Subcutaneous abdominal adipose tissue (tissue), 5 donors: ENCODE measurements around the gene HPD.

Experiments
- H3K27ac ChIP-seq: one replicate; pipeline ENCODE4 v1.7.0; 2013; ENCODE audit warnings: low read depth, mild to moderate bottlenecking, inconsistent platforms, low read length, moderate library complexity
- H3K27me3 ChIP-seq, 5 donors: one replicate each; pipeline ENCODE4 v1.7.0; 2013; ENCODE audit warnings: low read length in 5 of 5, inconsistent platforms in 1 of 5; ENCODE audit not compliant: control insufficient read depth in 5 of 5, insufficient read depth in 4 of 5
- H3K36me3 ChIP-seq, 5 donors: one replicate each; pipeline ENCODE4 v1.7.0; 2013; ENCODE audit warnings: low read length in 5 of 5; ENCODE audit not compliant: control insufficient read depth in 5 of 5, insufficient read depth in 5 of 5
- H3K4me1 ChIP-seq, 5 donors: one replicate each; pipeline ENCODE4 v1.7.0; 2013; ENCODE audit warnings: low read length in 5 of 5, mild to moderate bottlenecking in 3 of 5, moderate library complexity in 1 of 5; ENCODE audit not compliant: control insufficient read depth in 5 of 5, insufficient read depth in 5 of 5
- H3K4me3 ChIP-seq, 5 donors: one replicate each; pipeline ENCODE4 v1.7.0; 2013; ENCODE audit warnings: low read length in 5 of 5, low read depth in 1 of 5
- H3K9ac ChIP-seq, 5 donors: one replicate each; pipeline ENCODE4 v1.7.0; 2013; ENCODE audit warnings: low read length in 5 of 5, mild to moderate bottlenecking in 4 of 5, moderate library complexity in 3 of 5
- H3K9me3 ChIP-seq, 5 donors: one replicate each; pipeline ENCODE4 v1.7.0; 2013; ENCODE audit warnings: low read length in 5 of 5; ENCODE audit not compliant: control insufficient read depth in 5 of 5
- donor health status: healthy.
- donor health status: healthy.
- donor health status: healthy.
- donor health status: healthy.
- donor health status: healthy.

HPD gene

DNA sequence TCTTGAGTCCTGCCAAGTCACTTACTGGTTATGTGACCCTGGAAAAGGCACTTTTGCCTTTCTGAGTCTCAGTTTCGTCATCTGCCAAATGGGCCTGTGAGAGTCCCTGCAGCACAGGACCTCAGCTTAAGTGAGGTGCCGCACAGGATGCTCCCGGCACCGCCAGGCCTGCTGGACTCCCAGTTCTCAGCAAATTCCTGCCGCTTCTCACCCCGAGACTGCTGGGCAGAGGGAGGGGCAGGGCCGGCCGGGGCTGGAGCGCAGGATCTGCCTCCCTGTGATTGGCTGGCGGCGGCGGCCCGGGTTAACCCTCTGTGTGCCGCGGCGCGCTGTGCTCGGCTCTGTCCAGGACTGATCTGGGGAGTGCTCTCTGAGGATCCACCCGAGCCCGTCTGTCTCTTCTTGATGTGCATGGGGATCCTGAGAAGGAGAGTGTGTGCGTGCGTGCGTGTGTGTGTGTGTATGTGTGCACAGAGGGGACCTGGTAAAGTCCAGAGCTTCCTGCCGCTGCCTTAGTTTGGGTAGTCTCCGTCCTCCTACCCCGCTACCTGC lies 46.3 kb downstream of the HPD start:
- no peaks in the 10 kb centered on the region for H3K9me3 ChIP-seq
- peaks cover 4 to 73% (median 62%) of the 10 kb centered on the region in 5 donors for H3K36me3 ChIP-seq
- H3K27me3 ChIP-seq: no peaks in the 10 kb centered on the region
- peak overlapping the region; percentile 92 for H3K27ac ChIP-seq
- H3K4me1 ChIP-seq: peaks cover 8 to 46% (median 42%) of the 10 kb centered on the region in 5 donors
- H3K9ac ChIP-seq: peak overlapping the region in 4 of 5 donors; percentile 6 to 70 (median 34)
- peak overlapping the region; percentile 70 to 93 (median 78) for H3K4me3 ChIP-seq

DNA sequence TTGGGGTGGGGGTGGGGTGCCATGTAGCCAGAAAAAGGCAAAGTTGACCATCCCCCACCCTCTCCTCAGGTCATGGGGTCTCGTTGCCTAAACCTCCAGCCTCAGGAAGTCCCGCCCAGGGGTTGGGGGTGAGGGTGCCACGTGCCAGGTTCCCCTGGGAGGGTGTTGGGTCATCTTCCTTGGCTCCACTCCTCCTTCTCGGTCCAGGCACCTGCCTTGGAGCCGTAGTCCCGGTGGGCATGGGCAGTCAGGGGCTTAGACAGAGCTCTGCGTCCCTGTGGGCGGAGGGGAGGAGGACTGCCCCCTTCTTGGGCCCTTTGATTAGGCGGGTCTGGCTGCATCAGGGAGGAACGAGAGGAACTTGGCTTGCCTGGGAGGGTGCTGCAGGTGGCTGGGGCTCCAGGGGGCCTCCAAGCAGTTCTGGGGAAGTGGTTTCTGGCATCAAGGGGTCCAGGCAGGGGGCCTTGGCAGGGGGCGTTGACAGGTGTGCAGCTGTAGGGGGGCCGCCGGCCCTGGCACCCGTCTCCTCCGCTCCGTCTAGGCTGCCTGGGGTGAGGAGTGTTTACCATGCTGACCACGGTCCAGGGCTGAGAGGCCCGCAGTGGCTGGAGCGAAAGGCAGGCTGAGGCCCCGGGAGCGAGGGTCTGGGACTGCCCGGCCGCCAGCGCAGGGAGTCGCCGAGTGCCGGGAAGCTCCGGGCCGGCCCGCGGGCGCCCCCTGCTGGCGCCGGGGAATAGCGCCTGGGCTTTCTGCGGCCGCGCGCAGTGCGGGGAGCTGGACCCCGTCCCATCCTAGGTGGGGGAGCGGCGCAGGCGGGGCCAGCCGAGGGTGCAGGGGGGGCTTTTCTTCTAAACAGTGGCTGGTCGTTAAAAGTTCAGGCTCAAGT lies 47.0 kb downstream of the HPD start:
- Histone ChIP-seq H3K9ac (peak overlapping the region; percentile 16 to 86 (median 70)), H3K27me3 (no peaks in the 10 kb centered on the region), H3K27ac (peak overlapping the region; percentile 92), H3K4me3 (peak overlapping the region; percentile 70 to 93 (median 78)), H3K9me3 (no peaks in the 10 kb centered on the region), H3K4me1 (peaks cover 10 to 53% (median 50%) of the 10 kb centered on the region in 5 donors), H3K36me3 (peaks cover 4 to 68% (median 55%) of the 10 kb centered on the region in 5 donors)

DNA sequence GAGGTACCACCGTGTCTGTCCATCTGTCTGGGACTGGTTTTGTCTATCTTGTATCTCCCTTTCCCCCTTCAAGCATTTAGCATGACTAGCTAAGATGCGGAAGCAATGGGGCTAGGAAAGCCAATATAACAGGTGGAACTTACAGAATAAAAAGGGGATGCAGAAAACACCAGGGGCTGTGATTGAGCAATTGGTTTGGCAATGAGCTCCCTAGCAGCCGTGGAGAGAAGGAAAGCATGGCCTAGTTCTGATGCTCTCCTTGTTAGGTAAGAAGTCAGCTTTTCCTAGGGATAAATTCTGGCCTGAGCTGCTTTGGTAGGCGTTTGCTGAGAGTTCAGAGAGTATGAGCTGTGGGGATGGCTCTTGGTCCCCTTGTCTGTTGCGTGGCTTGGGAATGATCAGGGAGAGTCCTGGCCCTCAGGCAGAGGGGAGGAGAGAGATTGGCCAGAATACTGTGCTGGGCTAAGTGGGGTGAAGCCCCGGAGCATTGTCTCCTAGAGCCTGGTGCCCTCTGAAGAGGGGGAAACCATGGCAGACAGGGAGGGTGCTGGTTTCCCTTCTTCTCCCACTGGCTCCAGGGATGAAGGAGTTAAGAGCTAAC lies 47.7 kb downstream of the HPD start:
- H3K4me3 ChIP-seq: peak overlapping the region; percentile 27 to 78 (median 68)
- peaks cover 12 to 61% (median 57%) of the 10 kb centered on the region in 5 donors for H3K4me1 ChIP-seq
- no peaks in the 10 kb centered on the region for H3K27me3 ChIP-seq
- H3K27ac ChIP-seq: peak overlapping the region; percentile 92
- peak overlapping the region; percentile 16 to 86 (median 70) for H3K9ac ChIP-seq
- no peaks in the 10 kb centered on the region for H3K9me3 ChIP-seq
- H3K36me3 ChIP-seq: peaks cover 0 to 62% (median 49%) of the 10 kb centered on the region in 5 donors

DNA sequence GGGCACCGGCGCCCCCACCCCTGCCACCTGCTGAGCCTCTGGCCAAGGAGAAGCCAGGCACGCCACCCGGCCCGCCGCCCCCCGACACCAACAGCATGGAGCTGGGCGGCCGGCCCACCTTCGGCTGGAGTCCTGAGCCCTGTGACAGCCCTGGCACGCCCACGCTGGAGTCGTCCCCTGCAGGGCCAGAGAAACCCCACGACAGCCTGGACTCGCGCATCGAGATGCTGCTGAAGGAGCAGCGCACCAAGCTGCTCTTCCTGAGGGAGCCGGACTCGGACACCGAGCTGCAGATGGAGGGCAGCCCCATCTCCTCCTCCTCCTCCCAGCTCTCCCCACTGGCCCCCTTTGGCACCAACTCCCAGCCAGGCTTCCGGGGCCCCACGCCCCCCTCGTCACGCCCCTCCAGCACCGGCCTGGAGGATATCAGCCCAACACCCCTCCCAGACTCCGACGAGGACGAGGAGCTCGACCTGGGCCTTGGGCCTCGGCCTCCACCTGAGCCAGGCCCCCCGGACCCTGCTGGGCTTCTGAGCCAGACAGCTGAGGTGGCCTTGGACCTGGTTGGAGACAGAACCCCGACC lies 48.3 kb downstream of the HPD start:
- Histone ChIP-seq H3K9ac (no peak overlapping the region), H3K36me3 (peaks cover 0 to 58% (median 45%) of the 10 kb centered on the region in 5 donors), H3K4me1 (peaks cover 14 to 66% (median 62%) of the 10 kb centered on the region in 5 donors), H3K4me3 (no peak overlapping the region), H3K27me3 (no peaks in the 10 kb centered on the region), H3K27ac (no peak overlapping the region), H3K9me3 (no peaks in the 10 kb centered on the region)

DNA sequence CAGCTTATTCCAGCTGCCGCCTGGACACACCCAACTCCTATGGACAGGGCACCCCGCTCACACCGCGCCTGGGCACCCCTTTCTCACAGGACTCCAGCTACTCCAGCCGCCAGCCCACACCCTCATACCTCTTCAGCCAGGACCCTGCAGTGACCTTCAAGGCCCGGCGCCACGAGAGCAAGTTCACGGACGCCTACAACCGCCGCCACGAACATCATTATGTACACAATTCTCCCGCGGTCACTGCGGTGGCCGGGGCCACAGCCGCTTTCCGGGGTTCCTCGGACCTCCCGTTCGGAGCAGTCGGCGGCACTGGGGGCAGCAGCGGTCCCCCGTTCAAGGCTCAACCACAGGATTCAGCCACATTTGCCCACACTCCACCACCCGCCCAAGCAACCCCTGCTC lies 48.9 kb downstream of the HPD start:
- Histone ChIP-seq H3K9me3 (no peaks in the 10 kb centered on the region), H3K27me3 (no peaks in the 10 kb centered on the region), H3K4me1 (peaks cover 14 to 71% (median 66%) of the 10 kb centered on the region in 5 donors), H3K4me3 (no peak overlapping the region), H3K36me3 (peaks cover 0 to 52% (median 39%) of the 10 kb centered on the region in 5 donors), H3K27ac (no peak overlapping the region), H3K9ac (no peak overlapping the region)

DNA sequence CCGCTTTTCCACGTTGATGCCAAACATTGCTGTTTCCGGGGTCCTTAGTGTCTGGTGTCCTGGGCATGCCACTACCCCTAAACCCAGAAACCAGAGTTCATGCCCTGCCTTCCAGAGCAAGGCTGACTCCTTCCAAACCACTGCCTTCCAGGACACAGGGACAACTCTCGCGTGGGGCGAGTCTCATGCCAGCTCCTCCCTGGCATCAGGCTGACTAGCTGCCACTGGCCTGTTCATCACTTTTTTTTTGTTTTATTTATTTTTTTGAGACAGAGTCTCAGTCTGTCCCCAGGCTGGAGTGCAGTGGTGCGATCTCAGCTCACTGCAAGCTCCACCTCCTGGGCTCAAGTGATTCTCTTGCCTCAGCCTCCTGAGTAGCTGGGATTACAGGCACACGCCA lies 50.0 kb downstream of the HPD start:
- Histone ChIP-seq H3K27ac (no peak overlapping the region), H3K9me3 (no peaks in the 10 kb centered on the region), H3K9ac (no peak overlapping the region), H3K4me3 (no peak overlapping the region), H3K36me3 (peaks cover 0 to 43% (median 33%) of the 10 kb centered on the region in 5 donors), H3K27me3 (no peaks in the 10 kb centered on the region), H3K4me1 (peaks cover 14 to 69% (median 63%) of the 10 kb centered on the region in 5 donors)

DNA sequence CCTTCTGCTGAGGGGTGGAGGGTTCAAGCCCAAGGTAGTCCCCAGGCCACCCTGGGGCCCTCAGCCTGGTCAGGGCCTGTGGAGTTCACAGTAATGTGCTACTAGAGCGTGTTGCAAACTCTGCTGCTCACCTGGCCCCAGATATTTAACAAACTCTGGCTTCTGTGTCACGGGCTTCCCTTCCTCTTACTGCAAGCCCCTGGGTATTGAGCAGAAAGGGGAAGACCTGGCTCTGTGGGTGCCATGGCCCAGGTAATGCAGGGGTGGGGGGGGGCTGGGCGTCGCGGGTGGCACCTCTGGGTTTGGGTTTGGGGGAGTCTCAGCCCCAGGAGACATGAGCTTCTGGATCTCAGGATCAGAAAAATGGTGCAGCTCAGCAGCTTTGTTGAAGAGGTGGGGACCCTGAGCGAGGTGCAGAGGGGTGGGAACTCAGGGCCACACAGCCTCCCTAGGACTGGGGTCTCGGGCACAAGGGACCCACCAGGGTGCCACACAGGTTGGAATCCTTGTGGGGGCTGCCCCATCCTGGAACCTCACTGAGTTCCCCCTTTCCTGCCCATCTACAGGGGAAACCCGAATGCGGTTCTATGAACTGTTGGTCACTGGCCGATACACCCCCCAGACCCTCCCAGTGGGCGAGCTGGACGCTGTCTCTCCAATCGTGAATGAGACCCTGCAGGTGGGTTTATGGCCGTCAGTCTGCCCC lies 50.9 kb downstream of the HPD start:
- Histone ChIP-seq H3K27ac (peak overlapping the region; percentile 76), H3K4me1 (peaks cover 13 to 63% (median 60%) of the 10 kb centered on the region in 5 donors), H3K36me3 (peaks cover 0 to 41% (median 33%) of the 10 kb centered on the region in 5 donors), H3K4me3 (no peak overlapping the region), H3K27me3 (no peaks in the 10 kb centered on the region), H3K9me3 (no peaks in the 10 kb centered on the region), H3K9ac (no peak overlapping the region)

DNA sequence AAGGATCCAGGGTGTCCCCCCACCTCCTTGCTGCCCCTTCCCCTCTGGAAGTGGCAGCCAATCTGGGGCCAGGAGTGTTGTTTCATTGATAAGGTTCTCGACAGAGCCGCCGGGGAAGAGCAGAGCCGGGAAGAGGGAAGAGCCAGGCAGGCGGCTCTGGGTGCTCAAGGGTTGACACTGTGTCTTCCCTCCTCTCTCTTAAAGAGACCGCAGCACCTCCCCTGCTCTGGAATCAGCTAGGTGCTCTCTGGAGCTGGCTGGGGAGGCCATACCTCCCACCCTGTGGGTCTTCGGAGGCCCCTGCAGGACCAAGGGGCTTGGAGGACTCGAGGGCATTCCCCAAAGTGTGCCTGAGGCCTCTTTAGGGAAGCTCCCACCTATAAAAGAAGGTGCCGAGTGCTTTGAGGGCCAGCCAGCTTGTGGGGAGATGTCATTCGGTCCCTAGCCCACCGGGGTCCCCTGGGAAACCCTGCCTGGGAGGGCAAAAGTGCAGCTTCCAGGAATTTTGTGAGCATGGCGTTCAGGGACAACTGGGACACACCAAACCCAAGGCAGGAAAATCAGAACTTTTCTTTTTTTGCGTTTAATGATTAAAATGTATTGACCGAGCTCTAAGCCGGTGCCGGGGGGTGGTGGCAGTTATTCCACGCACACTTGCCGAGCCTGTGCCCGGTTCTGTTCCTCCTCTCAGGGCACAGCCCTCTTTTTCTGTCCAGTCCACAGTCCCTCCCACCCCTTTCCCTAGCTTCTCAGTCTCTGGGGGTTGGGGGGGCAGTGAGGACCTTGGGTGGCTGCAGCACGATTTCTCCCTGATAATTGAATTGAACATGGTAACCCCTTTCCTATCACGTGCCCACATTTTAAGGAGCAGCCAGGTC lies 51.9 kb downstream of the HPD start:
- Histone ChIP-seq H3K27ac (peak overlapping the region; percentile 76), H3K4me3 (peak overlapping the region; percentile 69 to 80 (median 71)), H3K9me3 (no peaks in the 10 kb centered on the region), H3K4me1 (peaks cover 13 to 62% (median 56%) of the 10 kb centered on the region in 5 donors), H3K9ac (peak overlapping the region in 4 of 5 donors; percentile 62 to 84 (median 72)), H3K27me3 (no peaks in the 10 kb centered on the region), H3K36me3 (peaks cover 0 to 41% (median 33%) of the 10 kb centered on the region in 5 donors)
